ENCODE data around the gene RBM10.

DNA sequence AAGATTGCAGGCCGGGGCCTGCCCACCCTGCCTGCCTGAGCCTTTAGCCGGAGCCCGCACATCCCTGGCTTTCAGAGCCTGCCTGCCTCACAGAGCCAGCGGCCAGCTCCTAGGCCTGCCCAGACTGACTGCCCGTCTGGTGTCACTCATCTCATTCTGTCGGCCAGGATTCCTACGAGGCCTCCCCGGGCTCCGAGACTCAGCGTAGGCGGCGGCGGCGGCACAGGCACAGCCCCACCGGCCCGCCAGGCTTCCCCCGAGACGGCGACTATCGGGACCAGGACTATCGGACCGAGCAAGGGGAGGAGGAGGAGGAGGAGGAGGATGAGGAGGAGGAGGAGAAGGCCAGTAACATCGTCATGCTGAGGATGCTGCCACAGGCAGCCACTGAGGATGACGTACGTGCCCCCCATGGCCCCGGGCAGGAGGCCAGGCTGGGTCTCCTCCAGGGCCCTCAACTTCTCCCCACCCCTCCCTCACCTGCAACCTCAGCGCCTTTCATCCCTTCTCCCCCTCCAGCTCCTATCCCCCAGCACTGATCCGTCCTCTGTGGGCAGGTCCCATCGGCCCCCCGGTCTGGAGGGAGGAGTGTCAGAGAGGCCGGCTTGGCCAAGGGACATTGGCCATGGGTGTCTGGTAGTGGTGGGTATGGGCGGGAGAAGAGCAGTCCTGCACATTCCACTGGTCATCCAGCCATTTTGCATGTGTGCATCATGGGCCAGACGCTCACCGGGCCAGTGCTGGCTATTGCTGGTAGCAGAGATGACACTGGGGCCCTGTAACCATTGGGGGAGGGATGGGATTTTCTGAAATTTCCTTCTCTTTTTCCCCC is 26.1 kb downstream of the RBM10 start:
- TF ChIP-seq GATA3 (IDR thresholded peaks at IDR 0.05; ENCODE audit: low read depth, low read length) (no peak), GATA2 (IDR thresholded peaks at IDR 0.05; ENCODE audit: low read depth, low read length) (no peak)

Data from SH-SY5Y (cell line).